RWPE2 (cell line): ENCODE data around the gene PARVG.

Experiments
- ATAC-seq: fragments of 200-7000 bp; cut with Tn5 transposase; 3 replicates; pipeline ENCODE4 v1.9.1; 2021; ENCODE audit warnings: low read depth
- DNase-seq: peaks from one replicate; pipeline ENCODE4 v3.0.0-alpha.2; 2020; ENCODE audit warnings: low spot score
- H3K27ac ChIP-seq: fragments of 450-650 bp; 2 replicates; pipeline ENCODE4 v1.5.1; 2017; ENCODE audit warnings: mild to moderate bottlenecking; ENCODE audit not compliant: poor library complexity, severe bottlenecking
- H3K27me3 ChIP-seq: fragments of 250-450 bp; sonication (Bioruptor Pico); 2 replicates; pipeline ENCODE4 v1.5.1; 2021; ENCODE audit warnings: mild to moderate bottlenecking, moderate library complexity; ENCODE audit not compliant: insufficient read depth, poor library complexity, severe bottlenecking
- H3K36me3 ChIP-seq: fragments of 250-450 bp; sonication (Bioruptor Pico); 2 replicates; pipeline ENCODE4 v1.5.1; 2020; ENCODE audit warnings: low read depth, mild to moderate bottlenecking, moderate library complexity
- H3K4me1 ChIP-seq: fragments of 250-450 bp; sonication (Bioruptor Pico); 2 replicates; pipeline ENCODE4 v1.5.1; 2021; ENCODE audit warnings: mild to moderate bottlenecking, moderate library complexity; ENCODE audit not compliant: insufficient read depth, poor library complexity, severe bottlenecking
- H3K4me3 ChIP-seq: fragments of 250-450 bp; sonication (Bioruptor Pico); 2 replicates; pipeline ENCODE4 v1.5.1; 2021; ENCODE audit warnings: mild to moderate bottlenecking, moderate library complexity; ENCODE audit not compliant: severe bottlenecking
- H3K9me3 ChIP-seq: fragments of 250-450 bp; sonication (Bioruptor Pico); 2 replicates; pipeline ENCODE4 v1.5.1; 2021; ENCODE audit warnings: mild to moderate bottlenecking, moderate library complexity; ENCODE audit not compliant: severe bottlenecking
- TF ChIP-seq, protein P1 (sequence below): fragments of 450-650 bp; IDR thresholded peaks from one replicate; pipeline ENCODE4 v1.5.1; 2017; ENCODE audit warnings: mild to moderate bottlenecking, moderate library complexity; ENCODE audit not compliant: poor library complexity, severe bottlenecking

Gene PARVG

DNA sequence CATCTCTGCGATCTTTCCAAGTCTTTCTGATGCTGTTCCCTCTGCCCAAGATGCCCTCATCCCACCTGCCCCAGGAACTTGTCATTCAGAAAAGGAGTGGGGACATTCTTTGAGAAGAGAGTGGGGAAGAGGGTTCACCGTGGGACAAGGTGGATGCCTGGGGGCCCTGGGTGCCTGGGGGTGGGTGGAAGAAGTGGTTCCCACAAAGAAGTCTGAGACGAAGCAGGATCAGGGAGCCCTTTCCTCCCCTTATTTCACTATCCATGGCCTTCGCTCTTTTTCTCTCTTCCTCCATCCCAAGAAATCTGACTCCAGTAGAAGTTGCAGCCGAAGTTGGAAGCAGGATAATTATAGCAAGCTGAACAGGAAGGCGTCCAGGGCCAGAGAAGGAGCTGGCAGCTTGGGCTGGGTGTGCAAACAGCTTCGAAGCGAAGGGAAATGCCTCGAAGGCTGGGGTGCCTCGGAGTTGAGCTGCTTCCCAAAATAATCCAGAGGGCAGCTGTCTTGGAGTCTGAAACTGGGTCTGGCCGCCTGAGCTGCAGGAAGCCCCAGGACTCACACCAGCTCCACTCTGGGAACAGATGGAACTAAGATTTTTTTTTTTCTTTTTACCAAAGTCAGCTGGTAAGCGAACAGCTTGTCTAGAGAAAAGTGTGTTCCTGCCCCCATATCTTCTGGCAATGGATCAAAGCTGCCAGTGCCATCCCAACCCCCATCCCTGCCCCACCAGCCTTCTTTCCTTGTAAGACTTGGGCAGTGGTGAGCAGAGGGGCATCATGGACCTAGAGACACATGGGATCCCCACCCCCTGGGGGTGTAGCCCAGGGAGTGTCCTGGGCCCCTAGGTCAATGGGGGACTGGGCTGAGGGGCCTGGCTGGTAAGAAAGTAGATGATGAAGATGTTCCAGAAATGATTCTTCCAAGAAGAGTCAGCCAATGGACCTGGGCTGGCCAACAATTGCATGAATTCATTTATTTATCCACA, 31.5 kb downstream of the PARVG start:
- no peaks in the 10 kb centered on the region for H3K36me3 ChIP-seq
- H3K4me1 ChIP-seq: no peaks in the 10 kb centered on the region
- TF ChIP-seq, protein P1, sequence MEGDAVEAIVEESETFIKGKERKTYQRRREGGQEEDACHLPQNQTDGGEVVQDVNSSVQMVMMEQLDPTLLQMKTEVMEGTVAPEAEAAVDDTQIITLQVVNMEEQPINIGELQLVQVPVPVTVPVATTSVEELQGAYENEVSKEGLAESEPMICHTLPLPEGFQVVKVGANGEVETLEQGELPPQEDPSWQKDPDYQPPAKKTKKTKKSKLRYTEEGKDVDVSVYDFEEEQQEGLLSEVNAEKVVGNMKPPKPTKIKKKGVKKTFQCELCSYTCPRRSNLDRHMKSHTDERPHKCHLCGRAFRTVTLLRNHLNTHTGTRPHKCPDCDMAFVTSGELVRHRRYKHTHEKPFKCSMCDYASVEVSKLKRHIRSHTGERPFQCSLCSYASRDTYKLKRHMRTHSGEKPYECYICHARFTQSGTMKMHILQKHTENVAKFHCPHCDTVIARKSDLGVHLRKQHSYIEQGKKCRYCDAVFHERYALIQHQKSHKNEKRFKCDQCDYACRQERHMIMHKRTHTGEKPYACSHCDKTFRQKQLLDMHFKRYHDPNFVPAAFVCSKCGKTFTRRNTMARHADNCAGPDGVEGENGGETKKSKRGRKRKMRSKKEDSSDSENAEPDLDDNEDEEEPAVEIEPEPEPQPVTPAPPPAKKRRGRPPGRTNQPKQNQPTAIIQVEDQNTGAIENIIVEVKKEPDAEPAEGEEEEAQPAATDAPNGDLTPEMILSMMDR: no peak
- DNase-seq (no peak), ATAC-seq (no peak)
- no peak overlapping the region for H3K4me3 ChIP-seq
- peaks cover 2% of the 10 kb centered on the region for H3K9me3 ChIP-seq
- H3K27me3 ChIP-seq: no peaks in the 10 kb centered on the region
- H3K27ac ChIP-seq: no peak overlapping the region

DNA sequence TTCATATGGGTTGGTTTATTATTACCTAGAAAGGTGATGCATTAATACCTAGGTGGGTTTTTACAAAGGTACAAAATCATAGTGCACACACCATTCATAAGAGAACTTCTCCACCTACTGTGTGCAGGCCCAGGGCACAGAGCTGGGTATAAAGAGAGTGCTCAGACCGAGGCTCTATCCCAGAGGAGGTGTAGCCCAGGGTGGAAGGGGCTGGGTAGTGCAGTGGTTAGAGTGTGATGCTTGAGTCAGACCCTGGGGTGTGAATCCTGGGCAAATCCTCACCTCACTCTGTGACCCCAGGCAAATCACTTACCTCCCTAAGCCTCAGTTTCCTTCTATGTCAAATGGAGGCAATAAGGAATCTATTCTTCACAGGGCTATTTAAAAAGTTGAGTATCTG, 32.2 kb downstream of the PARVG start:
- no peaks in the 10 kb centered on the region for H3K4me1 ChIP-seq
- H3K27me3 ChIP-seq: no peaks in the 10 kb centered on the region
- TF ChIP-seq, protein P1: no peak
- H3K36me3 ChIP-seq: no peaks in the 10 kb centered on the region
- no peak overlapping the region for H3K27ac ChIP-seq
- H3K9me3 ChIP-seq: peaks cover 2% of the 10 kb centered on the region
- DNase-seq (no peak), ATAC-seq (no peak)
- H3K4me3 ChIP-seq: no peak overlapping the region

DNA sequence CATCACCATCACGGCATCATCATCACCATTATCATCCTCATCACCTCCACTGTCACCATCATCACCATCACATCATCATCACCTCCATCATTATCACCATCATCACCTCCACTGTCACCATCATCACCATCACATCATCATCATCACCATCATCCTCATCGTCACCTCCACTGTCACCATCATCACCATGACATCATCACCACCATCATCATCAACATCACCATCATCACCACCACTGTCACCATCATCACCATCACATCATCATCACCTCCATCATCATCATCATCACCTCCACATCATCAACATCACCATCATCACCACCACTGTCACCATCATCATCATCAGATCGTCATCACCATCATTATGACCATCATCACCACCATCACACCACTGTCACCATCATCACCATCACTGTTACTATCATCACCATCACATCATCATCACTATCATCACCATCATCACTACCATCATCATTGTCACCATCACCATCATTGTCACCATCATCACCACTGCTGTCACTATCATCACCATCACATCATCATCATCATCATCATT, 32.8 kb downstream of the PARVG start:
- DNase-seq: no peak
- TF ChIP-seq, protein P1: no peak
- Histone ChIP-seq H3K9me3 (peaks cover 2% of the 10 kb centered on the region), H3K27me3 (no peaks in the 10 kb centered on the region), H3K27ac (no peak overlapping the region), H3K36me3 (no peaks in the 10 kb centered on the region), H3K4me3 (no peak overlapping the region), H3K4me1 (no peaks in the 10 kb centered on the region)
- ATAC-seq: no peak

DNA sequence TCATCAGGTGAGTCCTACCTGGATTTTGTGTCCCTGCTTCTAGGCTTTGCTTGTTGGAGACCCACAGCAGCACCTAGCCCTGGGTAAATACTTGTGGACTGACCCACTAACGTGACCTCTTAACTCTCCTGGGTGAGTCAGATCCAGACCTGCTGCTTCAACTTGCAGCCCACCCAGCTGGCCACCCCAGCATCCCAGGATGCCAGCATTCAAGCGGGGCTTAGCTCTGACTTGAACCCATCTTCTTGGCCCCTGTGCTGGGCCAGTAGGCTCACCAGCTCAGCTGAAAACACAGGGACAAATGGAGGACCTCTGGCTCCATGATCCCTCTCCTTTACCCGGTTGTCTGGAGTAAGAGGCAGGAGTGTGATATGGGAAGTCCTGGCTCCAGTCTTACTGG, 33.5 kb downstream of the PARVG start:
- no peaks in the 10 kb centered on the region for H3K36me3 ChIP-seq
- H3K4me1 ChIP-seq: no peaks in the 10 kb centered on the region
- TF ChIP-seq, protein P1: no peak
- no peak overlapping the region for H3K4me3 ChIP-seq
- ATAC-seq: no peak
- peaks cover 2% of the 10 kb centered on the region for H3K9me3 ChIP-seq
- no peaks in the 10 kb centered on the region for H3K27me3 ChIP-seq
- H3K27ac ChIP-seq: no peak overlapping the region
- DNase-seq: no peak
